ENCODE data around the gene CPT1C. TPM values are rescaled to one million over a fixed set of nuclear protein-coding genes. Genes with fewer than 3 reads are reported as not detected.

CPT1C gene
- total RNA-seq, 1 donor from 2014 or later: 26.3 TPM

- Mint-ChIP-seq H3K4me1 (ENCODE audit: low read depth) (peaks cover 31% of the 10 kb centered on the region), H3K27ac (ENCODE audit: unreplicated experiment) (peak within 1 kb of the TSS; percentile 24), H3K27me3 (ENCODE audit: low read depth) (no peaks in the 10 kb centered on the region), H3K9me3 (ENCODE audit: low read depth) (no peaks in the 10 kb centered on the region), H3K36me3 (ENCODE audit: low read depth) (no peaks in the 10 kb centered on the region), H3K4me3 (ENCODE audit: unreplicated experiment) (no peak within 1 kb of the TSS)
- no peak for DNase-seq (ENCODE audit: low spot score)
- TF ChIP-seq CTCF (IDR thresholded peaks at IDR 0.05): no peak
Observed at GRCh38 chr19:49763230-49763629, 72.3 kb downstream of the CPT1C start, which contains the start of gene TSKS. TSKS (minus strand) TSS chr19:49763306; CDS start chr19:49763247, 59 bp downstream.

Small RNA genes within 50 kb of the gene (microRNA-seq; reads per million reads assigned to microRNA genes)
- not detected for gene MIR5088 (ENCODE audit: borderline number of aligned reads)

Other genes starting within 250 kb of the CPT1C start
- gene SLC17A7, start 249.6 kb upstream of the CPT1C start, total RNA-seq: 0.17 to 0.47 TPM (median 0.33 TPM) in 3 replicates
- gene PIH1D1, start 239.3 kb upstream of the CPT1C start, total RNA-seq: 52.1 to 60.2 TPM (median 54.6 TPM) in 3 replicates
- 23.2 to 34.9 TPM (median 24.5 TPM) in 3 replicates for gene ALDH16A1, start 237.9 kb upstream of the CPT1C start, total RNA-seq
- 1.6 to 3.4 TPM (median 1.9 TPM) in 3 replicates for gene FLT3LG, start 216.9 kb upstream of the CPT1C start, total RNA-seq
- 1,566 to 1,771 TPM (median 1,602 TPM) in 3 replicates for gene RPL13A, start 203.5 kb upstream of the CPT1C start, total RNA-seq
- 1,193 to 1,478 TPM (median 1,199 TPM) in 3 replicates for gene RPS11, start 194.7 kb upstream of the CPT1C start, total RNA-seq
- gene FCGRT, start 178.5 kb upstream of the CPT1C start, total RNA-seq: 103 to 112 TPM (median 103 TPM) in 3 replicates
- gene RCN3, start 163.1 kb upstream of the CPT1C start, total RNA-seq: 233 to 326 TPM (median 298 TPM) in 3 replicates
- 41.0 to 47.0 TPM (median 46.5 TPM) in 3 replicates for gene NOSIP, start 110.6 kb upstream of the CPT1C start, total RNA-seq
- 0.17 to 0.56 TPM (median 0.39 TPM) in 3 replicates for gene PRRG2, start 109.8 kb upstream of the CPT1C start, total RNA-seq
- gene PRR12, start 99.9 kb upstream of the CPT1C start, total RNA-seq: 23.8 to 33.9 TPM (median 28.1 TPM) in 3 replicates
- 61.7 to 113 TPM (median 104 TPM) in 3 replicates for gene RRAS, start 51.0 kb upstream of the CPT1C start, total RNA-seq
- gene SCAF1, start 48.9 kb upstream of the CPT1C start, total RNA-seq: 76.3 to 79.0 TPM (median 77.3 TPM) in 3 replicates
- 45.8 to 75.3 TPM (median 53.0 TPM) in 3 replicates for gene IRF3, start 25.3 kb upstream of the CPT1C start, total RNA-seq
- 18.3 to 26.6 TPM (median 21.4 TPM) in 3 replicates for gene BCL2L12, start 25.2 kb upstream of the CPT1C start, total RNA-seq
- gene PRMT1, start 13.8 kb upstream of the CPT1C start, total RNA-seq: 97.7 to 105 TPM (median 98.0 TPM) in 3 replicates
- 0.49 to 1.4 TPM (median 0.52 TPM) in 3 replicates for gene ADM5, start 1.5 kb upstream of the CPT1C start, total RNA-seq
- gene TSKS, start 72.2 kb downstream of the CPT1C start, total RNA-seq: not detected in 3 replicates
- 144 to 149 TPM (median 146 TPM) in 3 replicates for gene AP2A1, start 75.9 kb downstream of the CPT1C start, total RNA-seq
- gene FUZ, start 122.2 kb downstream of the CPT1C start, total RNA-seq: 10.2 to 19.8 TPM (median 10.8 TPM) in 3 replicates
- gene MED25, start 127.2 kb downstream of the CPT1C start, total RNA-seq: 40.0 to 44.6 TPM (median 40.1 TPM) in 3 replicates
- 168 to 229 TPM (median 170 TPM) in 3 replicates for gene PTOV1, start 160.0 kb downstream of the CPT1C start, total RNA-seq
- gene PNKP, start 176.5 kb downstream of the CPT1C start, total RNA-seq: 51.4 to 97.0 TPM (median 52.4 TPM) in 3 replicates
- 52.0 to 70.5 TPM (median 55.8 TPM) in 3 replicates for gene AKT1S1, start 186.2 kb downstream of the CPT1C start, total RNA-seq
- gene TBC1D17, start 186.6 kb downstream of the CPT1C start, total RNA-seq: 36.3 to 45.3 TPM (median 44.8 TPM) in 3 replicates
- 0.17 TPM in 1 of 3 replicates, not detected in the others for gene IL4I1, start 205.8 kb downstream of the CPT1C start, total RNA-seq
- 16.7 to 53.4 TPM (median 53.3 TPM) in 3 replicates for gene ATF5, start 238.1 kb downstream of the CPT1C start, total RNA-seq
- gene NUP62, start 238.4 kb downstream of the CPT1C start, total RNA-seq: 41.0 to 50.5 TPM (median 44.7 TPM) in 3 replicates

Measured in chondrocyte (in vitro differentiated cells).